Esophagus squamous epithelium (tissue), 5 donors: ENCODE results near the gene OSBPL10. TPM values are rescaled to one million over a fixed set of nuclear protein-coding genes. Genes with fewer than 3 reads are reported as not detected.

Experiments used
- DNase-seq: peaks from one replicate; lab custom pipeline; 2025; lab: John Stamatoyannopoulos, UW
- H3K27ac ChIP-seq, 4 donors: fragments of 200-600 bp; sonication (generic); one replicate each; pipeline ENCODE4 v1.5.1; 2016 to 2019; ENCODE audit warnings: mild to moderate bottlenecking in 1 of 4
- H3K27me3 ChIP-seq, 4 donors: fragments of 200-600 bp; sonication (generic); 1 replicate in 3 of 4; 2 replicates in 1 of 4; pipeline versions ENCODE4 v1.5.1 to v1.6.0; 2017 to 2021; ENCODE audit warnings: antibody characterized with exemption in 1 of 4
- H3K36me3 ChIP-seq, 3 donors: fragments of 200-600 bp; sonication (generic); one replicate each; pipeline ENCODE4 v1.5.1; 2016 to 2019
- H3K4me1 ChIP-seq, 3 donors: fragments of 200-600 bp; sonication (generic); one replicate each; pipeline ENCODE4 v1.5.1; 2017 to 2019
- H3K4me3 ChIP-seq, 4 donors: fragments of 200-600 bp; sonication (generic); 1 replicate in 3 of 4; 2 replicates in 1 of 4; pipeline ENCODE4 v1.5.1; 2016 to 2019; ENCODE audit warnings: mild to moderate bottlenecking in 2 of 4, moderate library complexity in 1 of 4
- H3K9me3 ChIP-seq, 3 donors: fragments of 200-600 bp; sonication (generic); one replicate each; pipeline ENCODE4 v1.5.1; 2016 to 2019
- POLR2A ChIP-seq, 4 donors: fragments of 450-650 bp; IDR thresholded peaks; one replicate each; pipeline ENCODE4 v1.6.1; 2017; ENCODE audit warnings: antibody characterized with exemption in 4 of 4, mild to moderate bottlenecking in 4 of 4, moderate library complexity in 3 of 4
- WGBS, 2 donors: methylation state at CpG; one replicate each; pipeline ENCODE4 v1.1.5; 2018; 5-methylcytosine and 5-hydroxymethylcytosine counted together
- intact Hi-C: fragments of 100-400 bp; cut with DNase I; formaldehyde crosslinking; loops from one replicate; pipeline ENCODE4 v1.15.0; 2022
- total RNA-seq, 4 donors: library from RNA; depleted of rRNA; stranded (reverse); fragments of >200 nt; gene quantifications; one replicate each; pipeline ENCODE4 v1.1.0, GENCODE V29; 2016
- TF ChIP-seq, protein P1 (sequence below), 6 experiments: fragments of 450-650 bp in 4 of 6; fragments of 200-600 bp in 2 of 6; sonication (generic) in 2 of 6; IDR thresholded peaks; one replicate each; pipeline ENCODE4 v1.5.1; 2016 to 2019; ENCODE audit warnings: antibody characterized with exemption in 6 of 6, mild to moderate bottlenecking in 4 of 6, moderate library complexity in 4 of 6
- donor health status: DM: yes; HTN: yes; CAD: no.

The OSBPL10 gene
- total RNA-seq, 4 donors from 2014 or later = 13.8 to 65.3 (median 41.0) TPM

DNA sequence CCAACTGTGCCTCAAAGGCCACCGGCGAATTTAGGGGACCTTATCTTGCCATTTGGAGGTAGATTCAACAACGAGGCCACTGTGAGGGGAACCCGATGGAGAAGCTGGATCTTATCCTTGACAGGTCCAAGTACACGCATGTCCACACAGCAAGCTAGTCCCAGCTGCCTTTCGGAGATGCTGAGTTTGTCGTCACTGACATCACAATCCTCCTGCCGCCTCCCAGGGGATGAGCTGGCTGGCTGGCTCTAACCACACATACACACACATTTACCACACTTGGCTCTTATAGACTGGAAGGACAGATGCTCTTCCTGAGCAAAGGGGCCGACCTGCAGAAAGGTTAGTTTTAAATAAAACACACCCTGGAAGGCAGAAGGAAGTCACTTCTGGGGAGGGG lies 272.1 kb downstream of the OSBPL10 start:
- Histone ChIP-seq H3K27me3 (no peaks in the 10 kb centered on the region), H3K4me3 (no peak overlapping the region), H3K4me1 (peaks cover 9 to 26% (median 12%) of the 10 kb centered on the region in 3 donors), H3K9me3 (peaks cover 0 to 4% (median 0%) of the 10 kb centered on the region in 3 donors), H3K27ac (no peak overlapping the region), H3K36me3 (peaks cover 0 to 8% (median 0%) of the 10 kb centered on the region in 3 donors)
- intact Hi-C loops = no loop called here
- 57 to 87% methylated on average over 1 to 9 of the region's 9 CpGs for WGBS, 2 donors
- no peak for DNase-seq
- TF ChIP-seq, protein P1, sequence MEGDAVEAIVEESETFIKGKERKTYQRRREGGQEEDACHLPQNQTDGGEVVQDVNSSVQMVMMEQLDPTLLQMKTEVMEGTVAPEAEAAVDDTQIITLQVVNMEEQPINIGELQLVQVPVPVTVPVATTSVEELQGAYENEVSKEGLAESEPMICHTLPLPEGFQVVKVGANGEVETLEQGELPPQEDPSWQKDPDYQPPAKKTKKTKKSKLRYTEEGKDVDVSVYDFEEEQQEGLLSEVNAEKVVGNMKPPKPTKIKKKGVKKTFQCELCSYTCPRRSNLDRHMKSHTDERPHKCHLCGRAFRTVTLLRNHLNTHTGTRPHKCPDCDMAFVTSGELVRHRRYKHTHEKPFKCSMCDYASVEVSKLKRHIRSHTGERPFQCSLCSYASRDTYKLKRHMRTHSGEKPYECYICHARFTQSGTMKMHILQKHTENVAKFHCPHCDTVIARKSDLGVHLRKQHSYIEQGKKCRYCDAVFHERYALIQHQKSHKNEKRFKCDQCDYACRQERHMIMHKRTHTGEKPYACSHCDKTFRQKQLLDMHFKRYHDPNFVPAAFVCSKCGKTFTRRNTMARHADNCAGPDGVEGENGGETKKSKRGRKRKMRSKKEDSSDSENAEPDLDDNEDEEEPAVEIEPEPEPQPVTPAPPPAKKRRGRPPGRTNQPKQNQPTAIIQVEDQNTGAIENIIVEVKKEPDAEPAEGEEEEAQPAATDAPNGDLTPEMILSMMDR (IDR thresholded peaks at IDR 0.05) = no peak
- TF ChIP-seq POLR2A (IDR thresholded peaks at IDR 0.05) = no peak

DNA sequence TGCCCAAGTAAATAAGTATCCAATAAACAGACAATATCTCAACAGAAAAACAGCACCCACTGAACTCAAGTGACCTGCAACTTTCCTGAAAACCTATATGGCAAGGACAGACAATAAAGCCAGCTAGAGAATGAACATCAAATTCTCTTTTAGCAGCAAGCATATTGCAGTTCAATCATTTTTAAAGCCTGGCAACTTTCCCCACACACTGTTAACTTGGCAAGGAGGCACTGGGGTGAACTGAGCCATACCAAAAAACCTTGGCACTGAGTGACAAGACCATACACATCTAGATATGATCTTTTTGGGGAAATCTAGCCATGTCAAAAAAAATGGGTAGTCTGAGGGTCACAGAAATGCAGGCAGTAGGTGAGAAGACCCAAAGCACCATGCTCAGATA lies 273.8 kb downstream of the OSBPL10 start:
- Histone ChIP-seq H3K27ac (no peak overlapping the region), H3K27me3 (no peaks in the 10 kb centered on the region), H3K4me1 (peaks cover 9 to 27% (median 12%) of the 10 kb centered on the region in 3 donors), H3K9me3 (peaks cover 0 to under 1% (median 0%) of the 10 kb centered on the region in 3 donors), H3K36me3 (peaks cover 0 to 11% (median 0%) of the 10 kb centered on the region in 3 donors), H3K4me3 (no peak overlapping the region)
- intact Hi-C loops = no loop called here
- DNase-seq = no peak
- TF ChIP-seq, protein P1 (IDR thresholded peaks at IDR 0.05) = no peak
- no peak for TF ChIP-seq POLR2A (IDR thresholded peaks at IDR 0.05)

- Histone ChIP-seq H3K4me1 (peaks cover 9 to 27% (median 12%) of the 10 kb centered on the region in 3 donors), H3K36me3 (peaks cover 0 to 27% (median 0%) of the 10 kb centered on the region in 3 donors), H3K27me3 (no peaks in the 10 kb centered on the region), H3K27ac (no peak overlapping the region), H3K9me3 (no peaks in the 10 kb centered on the region), H3K4me3 (no peak overlapping the region)
- no peak for DNase-seq
- 83% methylated on average over 4 of the region's 4 CpGs for WGBS, 2 donors
- TF ChIP-seq, protein P1 (IDR thresholded peaks at IDR 0.05) = no peak
- no peak for TF ChIP-seq POLR2A (IDR thresholded peaks at IDR 0.05)
- intact Hi-C loops = no loop called here
Observed at GRCh38 chr3:31705736-31706135, 275.3 kb downstream of the OSBPL10 start.

- intact Hi-C loops = no loop called here
- no peak for TF ChIP-seq POLR2A (IDR thresholded peaks at IDR 0.05)
- TF ChIP-seq, protein P1 (IDR thresholded peaks at IDR 0.05) = peak in 1 of 6 experiments; percentile 8
- peak overlapping the region in 2 of 4 donors; percentile 21 to 45 for H3K27ac ChIP-seq
- H3K27me3 ChIP-seq = no peaks in the 10 kb centered on the region
- H3K36me3 ChIP-seq = peaks cover 0 to 36% (median 0%) of the 10 kb centered on the region in 3 donors
- no peak for DNase-seq
- peaks cover 9 to 27% (median 12%) of the 10 kb centered on the region in 3 donors for H3K4me1 ChIP-seq
- H3K9me3 ChIP-seq = no peaks in the 10 kb centered on the region
- 25 to 27% methylated on average over 5 to 6 of the region's 7 CpGs for WGBS, 2 donors
- no peak overlapping the region for H3K4me3 ChIP-seq
Observed at GRCh38 chr3:31704591-31705179, 276.4 kb downstream of the OSBPL10 start.

GRCh38 chr3:31704156-31704555 lies 276.9 kb downstream of the OSBPL10 start:
- Histone ChIP-seq H3K27ac (peak overlapping the region in 1 of 4 donors; percentile 45), H3K4me1 (peaks cover 9 to 27% (median 12%) of the 10 kb centered on the region in 3 donors), H3K36me3 (peaks cover 0 to 41% (median 0%) of the 10 kb centered on the region in 3 donors), H3K27me3 (no peaks in the 10 kb centered on the region), H3K9me3 (no peaks in the 10 kb centered on the region), H3K4me3 (no peak overlapping the region)
- WGBS, 2 donors = 100% methylated on average over 3 of the region's 3 CpGs; no CpG with 5 or more reads in 1 of the 2 donors
- intact Hi-C loops = no loop called here
- DNase-seq = no peak
- TF ChIP-seq, protein P1 (IDR thresholded peaks at IDR 0.05) = no peak
- TF ChIP-seq POLR2A (IDR thresholded peaks at IDR 0.05) = no peak
